MG63 (cell line): ENCODE results near the gene TMPRSS11F. TPM values are rescaled to one million over a fixed set of nuclear protein-coding genes. Genes with fewer than 3 reads are reported as not detected.

Experiments used
- DNase-seq: peaks from one replicate; pipeline ENCODE4 v3.0.0-alpha.2; 2020
- H3K27me3 ChIP-seq: fragments of 250-450 bp; sonication (Bioruptor Pico); 2 replicates; pipeline ENCODE4 v1.5.1; 2020; ENCODE audit warnings: mild to moderate bottlenecking, moderate library complexity
- H3K36me3 ChIP-seq: fragments of 250-450 bp; sonication (Bioruptor Pico); 2 replicates; pipeline ENCODE4 v1.5.1; 2020; ENCODE audit warnings: mild to moderate bottlenecking, moderate library complexity
- H3K4me3 ChIP-seq: fragments of 250-450 bp; sonication (Bioruptor Pico); 2 replicates; pipeline ENCODE4 v1.5.1; 2020; ENCODE audit warnings: mild to moderate bottlenecking, moderate library complexity
- H3K9me3 ChIP-seq: fragments of 250-450 bp; sonication (Bioruptor Pico); 2 replicates; pipeline ENCODE4 v1.5.1; 2020; ENCODE audit warnings: mild to moderate bottlenecking, moderate library complexity
- total RNA-seq: library from RNA; depleted of rRNA; stranded (reverse); fragments of >200 nt; shearing (Covaris generic); gene quantifications from 2 replicates; pipeline ENCODE4 v1.2.3, GENCODE V29; 2014; ENCODE audit warnings: low replicate concordance; rRNA removed

The TMPRSS11F gene
- total RNA-seq, 1 experiment from 2014 or later = not detected

GRCh38 chr4:68119921-68120320, 9.7 kb downstream of the TMPRSS11F start:
- Histone ChIP-seq H3K27me3 (no peaks in the 10 kb centered on the region), H3K4me3 (no peak overlapping the region), H3K9me3 (no peaks in the 10 kb centered on the region), H3K36me3 (no peaks in the 10 kb centered on the region)
- DNase-seq = no peak

DNA sequence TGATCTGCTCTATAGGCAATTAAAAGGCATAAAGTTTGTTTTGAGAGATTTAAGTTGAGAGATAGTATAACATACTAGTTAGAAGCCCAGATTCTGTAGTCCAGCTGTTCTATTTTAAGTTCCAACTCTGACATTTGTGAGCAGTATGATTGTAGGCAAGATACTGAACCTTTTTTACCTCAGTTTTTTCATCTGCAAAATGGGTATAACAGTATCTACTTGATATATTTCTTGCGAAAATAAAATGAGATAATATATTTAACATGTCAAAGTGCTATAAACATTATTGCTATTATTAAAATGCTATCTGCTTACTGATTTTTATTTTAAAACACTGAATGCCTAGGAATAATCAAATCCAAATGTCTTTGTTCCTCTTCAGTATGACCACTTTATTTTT, 19.2 kb downstream of the TMPRSS11F start:
- no peak for DNase-seq
- H3K36me3 ChIP-seq = no peaks in the 10 kb centered on the region
- no peak overlapping the region for H3K4me3 ChIP-seq
- no peaks in the 10 kb centered on the region for H3K9me3 ChIP-seq
- no peaks in the 10 kb centered on the region for H3K27me3 ChIP-seq

DNA sequence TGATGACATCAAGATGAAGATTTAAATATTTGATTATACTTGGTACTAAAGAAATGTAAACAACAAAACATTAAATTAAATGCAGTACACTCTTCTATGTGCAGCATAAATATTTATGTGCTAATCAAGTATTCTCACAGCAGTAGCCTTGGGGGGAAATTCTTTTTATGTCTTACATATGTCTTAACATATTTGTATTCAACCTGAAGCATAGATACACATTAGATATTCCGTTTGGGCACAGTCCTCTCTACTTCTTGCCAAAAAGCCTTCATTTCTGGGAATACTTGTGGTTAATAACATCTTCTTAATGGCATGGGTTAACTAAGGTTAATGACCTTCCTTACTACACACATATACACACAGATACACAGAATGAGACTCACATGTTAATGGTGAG, 19.8 kb downstream of the TMPRSS11F start:
- H3K9me3 ChIP-seq = no peaks in the 10 kb centered on the region
- no peak for DNase-seq
- H3K36me3 ChIP-seq = no peaks in the 10 kb centered on the region

GRCh38 chr4:68082758-68083157, 46.9 kb downstream of the TMPRSS11F start:
- no peak for DNase-seq
- Histone ChIP-seq H3K9me3 (no peaks in the 10 kb centered on the region), H3K36me3 (no peaks in the 10 kb centered on the region), H3K4me3 (no peak overlapping the region), H3K27me3 (no peaks in the 10 kb centered on the region)

More for the DNA sequence above, 19.8 kb downstream of the TMPRSS11F start:
- Histone ChIP-seq H3K27me3 (no peaks in the 10 kb centered on the region), H3K4me3 (no peak overlapping the region)

GRCh38 chr4:68079928-68080327, 49.7 kb downstream of the TMPRSS11F start:
- DNase-seq = no peak
- no peaks in the 10 kb centered on the region for H3K27me3 ChIP-seq
- H3K36me3 ChIP-seq = no peaks in the 10 kb centered on the region
- H3K9me3 ChIP-seq = no peaks in the 10 kb centered on the region
- H3K4me3 ChIP-seq = no peak overlapping the region

GRCh38 chr4:68077737-68078136, 51.9 kb downstream of the TMPRSS11F start:
- H3K9me3 ChIP-seq = no peaks in the 10 kb centered on the region
- DNase-seq = no peak
- H3K27me3 ChIP-seq = no peaks in the 10 kb centered on the region
- H3K4me3 ChIP-seq = no peak overlapping the region
- H3K36me3 ChIP-seq = no peaks in the 10 kb centered on the region

GRCh38 chr4:68077301-68077700, 52.4 kb downstream of the TMPRSS11F start:
- Histone ChIP-seq H3K9me3 (no peaks in the 10 kb centered on the region), H3K27me3 (no peaks in the 10 kb centered on the region), H3K36me3 (no peaks in the 10 kb centered on the region), H3K4me3 (no peak overlapping the region)
- no peak for DNase-seq

DNA sequence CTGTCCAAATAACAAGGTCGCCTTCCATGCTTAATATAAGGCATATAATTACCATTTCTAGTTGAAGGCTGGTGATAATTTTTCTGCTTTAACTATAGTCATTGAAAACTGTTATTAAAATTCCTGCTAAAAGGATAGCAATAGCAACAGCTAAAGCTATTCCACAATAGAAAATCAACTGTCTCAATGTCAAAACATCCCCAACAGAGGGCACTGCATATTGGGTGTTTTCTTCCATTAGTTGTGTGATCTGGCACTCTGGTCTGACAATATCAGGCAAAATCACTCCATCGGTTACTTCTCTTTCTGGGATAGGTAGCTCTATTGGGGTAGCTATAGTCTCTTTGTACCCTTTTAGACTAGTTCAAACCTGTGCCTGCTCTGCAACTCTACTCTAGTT, 53.5 kb downstream of the TMPRSS11F start:
- no peak for DNase-seq
- no peaks in the 10 kb centered on the region for H3K27me3 ChIP-seq
- H3K9me3 ChIP-seq = no peaks in the 10 kb centered on the region
- no peaks in the 10 kb centered on the region for H3K36me3 ChIP-seq
- no peak overlapping the region for H3K4me3 ChIP-seq

- no peaks in the 10 kb centered on the region for H3K27me3 ChIP-seq
- H3K4me3 ChIP-seq = no peak overlapping the region
- H3K36me3 ChIP-seq = no peaks in the 10 kb centered on the region
- DNase-seq = no peak
- no peaks in the 10 kb centered on the region for H3K9me3 ChIP-seq
Measured at GRCh38 chr4:68074397-68074796, 55.3 kb downstream of the TMPRSS11F start.

- DNase-seq = no peak
- no peaks in the 10 kb centered on the region for H3K36me3 ChIP-seq
- H3K27me3 ChIP-seq = no peaks in the 10 kb centered on the region
- H3K4me3 ChIP-seq = no peak overlapping the region
- H3K9me3 ChIP-seq = no peaks in the 10 kb centered on the region
Measured at GRCh38 chr4:68070302-68070701, 59.4 kb downstream of the TMPRSS11F start.

- H3K36me3 ChIP-seq = no peaks in the 10 kb centered on the region
- H3K4me3 ChIP-seq = no peak overlapping the region
- no peaks in the 10 kb centered on the region for H3K9me3 ChIP-seq
- no peak for DNase-seq
- no peaks in the 10 kb centered on the region for H3K27me3 ChIP-seq
Measured at GRCh38 chr4:68062501-68062900, 67.2 kb downstream of the TMPRSS11F start.

GRCh38 chr4:68038272-68038671, 91.4 kb downstream of the TMPRSS11F start:
- no peaks in the 10 kb centered on the region for H3K36me3 ChIP-seq
- H3K27me3 ChIP-seq = no peaks in the 10 kb centered on the region
- no peak overlapping the region for H3K4me3 ChIP-seq
- H3K9me3 ChIP-seq = no peaks in the 10 kb centered on the region
- no peak for DNase-seq

- Histone ChIP-seq H3K9me3 (no peaks in the 10 kb centered on the region), H3K4me3 (no peak overlapping the region), H3K27me3 (no peaks in the 10 kb centered on the region), H3K36me3 (no peaks in the 10 kb centered on the region)
- DNase-seq = no peak
Measured at GRCh38 chr4:68021185-68021584, 108.5 kb downstream of the TMPRSS11F start.

DNA sequence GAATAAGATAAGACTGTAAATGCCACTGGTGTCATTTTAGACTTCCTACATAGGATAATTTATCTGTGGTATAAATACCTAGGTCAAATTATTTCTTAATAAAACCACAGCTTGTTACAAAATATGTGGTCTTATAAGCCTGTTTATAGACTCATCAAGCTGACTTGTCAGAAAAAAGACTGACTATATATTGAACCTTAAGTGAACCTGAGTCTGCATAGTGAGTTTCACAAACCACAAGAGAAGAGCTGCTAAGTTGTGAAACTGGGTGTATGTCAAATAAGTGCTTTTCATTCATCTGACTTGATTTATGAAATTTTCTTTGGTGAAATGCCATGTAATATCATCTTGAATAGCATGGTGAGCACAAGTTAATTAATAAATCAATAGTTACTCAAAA, 118.0 kb downstream of the TMPRSS11F start:
- Histone ChIP-seq H3K4me3 (no peak overlapping the region), H3K9me3 (no peaks in the 10 kb centered on the region), H3K36me3 (no peaks in the 10 kb centered on the region), H3K27me3 (no peaks in the 10 kb centered on the region)
- no peak for DNase-seq

Other genes with a start within 250 kb of the TMPRSS11F start
- gene TMPRSS11D, start 245.9 kb downstream of the TMPRSS11F start, total RNA-seq = not detected in 2 replicates
- gene TMPRSS11A, start 166.4 kb downstream of the TMPRSS11F start, total RNA-seq = not detected in 2 replicates
- gene TMPRSS11B, start 115.8 kb upstream of the TMPRSS11F start, total RNA-seq = not detected in 2 replicates
- gene YTHDC1, start 220.2 kb upstream of the TMPRSS11F start, total RNA-seq = 9.4 and 10.0 TPM in 2 replicates